GM12874 (cell line): Measurements from ENCODE around the gene SLCO3A1.

Experiments
- CTCF ChIP-seq: IDR thresholded peaks from 2 replicates; pipeline ENCODE4 v1.5.1; 2011; ENCODE audit warnings: low read depth, mild to moderate bottlenecking, control low read depth, low read length, moderate library complexity; ENCODE audit not compliant: insufficient read depth

SLCO3A1 gene

GRCh38 chr15:92006186-92007028 is 152.9 kb downstream of the SLCO3A1 start:
- TF ChIP-seq CTCF: no peak

- TF ChIP-seq CTCF: no peak
Measured at GRCh38 chr15:92009162-92009561, 155.7 kb downstream of the SLCO3A1 start.

- no peak for TF ChIP-seq CTCF
Measured at GRCh38 chr15:92011611-92012367, 158.3 kb downstream of the SLCO3A1 start.

- no peak for TF ChIP-seq CTCF
Measured at GRCh38 chr15:92012368-92012629, 158.8 kb downstream of the SLCO3A1 start.

- no peak for TF ChIP-seq CTCF
Measured at GRCh38 chr15:92012881-92013280, 159.4 kb downstream of the SLCO3A1 start.

GRCh38 chr15:92014281-92015030 is 160.9 kb downstream of the SLCO3A1 start:
- TF ChIP-seq CTCF: no peak

- TF ChIP-seq CTCF: no peak
Measured at GRCh38 chr15:92017882-92018534, 164.5 kb downstream of the SLCO3A1 start.
